ENCODE measurements around the gene USB1.

Gene USB1

GRCh38 chr16:57991551-57992059 is 9.6 kb upstream of the USB1 start (continued):
- no peak for TF ChIP-seq ZNF518A (tag by site-specific recombination; conservative IDR thresholded peaks at IDR 0.05; ENCODE audit: low read depth)

- TF ChIP-seq YY1 (tag by site-specific recombination; IDR thresholded peaks at IDR 0.05) (no peak), ZNF175 (tag by site-specific recombination; IDR thresholded peaks at IDR 0.05) (no peak), ZBTB11 (tag by site-specific recombination; conservative IDR thresholded peaks at IDR 0.05; ENCODE audit: low read depth) (no peak), CTCF (tag by site-specific recombination; IDR thresholded peaks at IDR 0.05) (no peak), ZNF133 (tag by site-specific recombination; IDR thresholded peaks at IDR 0.05) (no peak), ZNF280D (tag by site-specific recombination; IDR thresholded peaks at IDR 0.05) (no peak), ZNF513 (tag by site-specific recombination; IDR thresholded peaks at IDR 0.05) (no peak), ZFP37 (tag by site-specific recombination; IDR thresholded peaks at IDR 0.05) (no peak), EGR2 (tag by site-specific recombination; IDR thresholded peaks at IDR 0.05; ENCODE audit: low read depth) (no peak), ZNF121 (tag by site-specific recombination; IDR thresholded peaks at IDR 0.05) (no peak), BCL11B (tag by site-specific recombination; IDR thresholded peaks at IDR 0.05; ENCODE audit: low read depth) (no peak), SETDB1 (IDR thresholded peaks at IDR 0.05; ENCODE audit: insufficient read length, low read length) (no peak), KLF10 (tag by site-specific recombination; IDR thresholded peaks at IDR 0.05) (no peak), INSM2 (tag by site-specific recombination; IDR thresholded peaks at IDR 0.05) (no peak), ZNF785 (tag by site-specific recombination; IDR thresholded peaks at IDR 0.05) (no peak), ZNF280C (tag by site-specific recombination; IDR thresholded peaks at IDR 0.05) (no peak)
Measured at GRCh38 chr16:57992084-57992483, 9.1 kb upstream of the USB1 start.

More at GRCh38 chr16:57992084-57992483, 9.1 kb upstream of the USB1 start:
- Histone ChIP-seq H3K36me3 (ENCODE audit: control insufficient read depth in 2 of 2, insufficient read depth in 1 of 2, low read length in 2 of 2) (peaks cover 0 to 27% of the 10 kb centered on the region in 2 experiments; a peak in 1 of 3 replicates), H3K4me3 (ENCODE audit: low read depth, low read length) (no peak overlapping the region), H3K9me3 (ENCODE audit: control insufficient read depth, insufficient read depth, low read depth, low read length) (no peaks in the 10 kb centered on the region), H3K4me1 (ENCODE audit: control insufficient read depth, insufficient read depth, low read length) (no peaks in the 10 kb centered on the region), H3K27ac (ENCODE audit: extremely low read depth, low read depth, low read length) (no peak overlapping the region)
- ChIA-PET CTCF (interaction anchor here (1.1 kb wide), 1 partner anchor 92 kb away, joined by 3 read pairs; no protein-coding TSS in a partner anchor), POLR2A (no interaction called here)

Data from HEK293 (cell line).